Hepatocyte (in vitro differentiated cells): ENCODE measurements around the gene EPHB1.

Source experiments
- CTCF ChIP-seq: fragments of 200-600 bp; sonication (generic); IDR thresholded peaks from 2 replicates; pipeline ENCODE4 v1.5.1; 2016; ENCODE audit warnings: antibody characterized with exemption, mild to moderate bottlenecking; ENCODE audit not compliant: poor library complexity
- EZH2 ChIP-seq: fragments of 200-600 bp; sonication (generic); IDR thresholded peaks from 2 replicates; pipeline ENCODE4 v1.6.1; 2016; ENCODE audit warnings: antibody characterized with exemption, mild to moderate bottlenecking, borderline replicate concordance
- EZH2phosphoT487 ChIP-seq: fragments of 200-600 bp; sonication (generic); IDR thresholded peaks from one replicate; pipeline ENCODE4 v1.6.1; 2018; ENCODE audit warnings: antibody characterized with exemption, mild to moderate bottlenecking, low read depth, moderate library complexity; ENCODE audit not compliant: unreplicated experiment, severe bottlenecking

GRCh38 chr3:134761213-134761612 lies 33.8 kb upstream of the EPHB1 start:
- TF ChIP-seq CTCF (no peak), EZH2 (no peak), EZH2phosphoT487 (no peak)
